ENCODE results near the gene GMPPA. TPM values are rescaled to one million over a fixed set of nuclear protein-coding genes. Genes with fewer than 3 reads are reported as not detected.
A peak's percentile ranks its signal among the peaks of the same experiment; 100 is the strongest.

The GMPPA gene
- polyA plus RNA-seq (2013, experiment 1 of 2): 11.1 TPM
- polyA plus RNA-seq (2013, experiment 2 of 2): 10.9 TPM

DNA sequence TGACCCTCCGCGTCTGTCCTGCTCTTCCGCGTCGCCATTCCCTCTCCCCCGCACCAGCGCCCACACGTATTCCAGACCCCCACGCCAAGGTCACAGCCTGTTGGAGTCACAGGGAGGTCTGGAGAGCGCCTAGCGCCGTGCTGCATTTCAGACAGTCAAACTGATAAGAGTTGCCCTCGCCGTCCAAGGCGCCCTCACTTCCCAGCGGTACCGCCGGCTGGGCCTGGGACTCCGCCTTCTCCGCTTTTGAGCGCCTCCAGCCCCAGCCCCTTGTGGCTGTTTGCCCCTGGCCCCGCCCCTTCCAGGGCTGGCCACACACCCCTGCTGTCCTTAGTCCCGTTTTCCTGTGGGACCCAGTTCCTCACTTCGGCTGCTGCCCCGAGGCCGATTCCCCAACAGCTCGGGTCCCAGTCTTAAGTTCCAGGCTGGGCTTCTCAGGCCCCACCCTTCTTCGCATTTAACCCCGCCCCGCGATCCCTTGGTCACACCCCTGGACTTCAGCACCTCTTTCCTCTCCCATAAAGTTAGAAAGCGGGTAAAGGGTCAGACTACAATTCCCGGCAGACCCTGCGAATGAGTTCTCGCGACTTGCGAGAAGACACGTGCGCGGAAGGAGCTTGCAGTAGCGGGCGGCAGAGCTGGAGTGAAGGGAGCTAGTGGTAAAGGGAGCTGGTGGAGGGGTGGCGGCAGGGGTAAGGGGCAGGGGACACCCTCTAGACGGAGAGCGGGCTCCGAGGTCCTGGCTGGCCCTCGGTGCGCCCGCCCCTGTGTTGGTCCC, at the start of gene GMPPA:
Gene GMPPA, plus strand, starts transcription at position 612 of the 778 bp plus-strand sequence. CDS start 1,085 bp downstream, outside the sequence.
- Histone ChIP-seq H3K79me1 (ENCODE audit: low read depth, low read length) (no peaks in the 10 kb centered on the region), H2BK5ac (ENCODE audit: low read length) (no peak within 1 kb of the TSS), H3K4me1 (ENCODE audit: control insufficient read depth in 2 of 2, insufficient read depth in 1 of 2, low read depth in 1 of 2, low read length in 2 of 2) (peaks cover 7 to 10% of the 10 kb centered on the region in 2 donors), H3K36me3 (replicated peaks in 1 of 2; ENCODE audit: control insufficient read depth in 2 of 2, insufficient read depth in 2 of 2, low read length in 2 of 2) (no peaks in the 10 kb centered on the region), H3K27me3 (ENCODE audit: control insufficient read depth in 3 of 3, insufficient read depth in 3 of 3, low read depth in 1 of 3, low read length in 3 of 3) (peaks cover 20 to 47% (median 26%) of the 10 kb centered on the region in 3 experiments), H2BK120ac (ENCODE audit: low read depth, low read length) (no peak within 1 kb of the TSS), H3K27ac (replicated peaks; ENCODE audit: low read length) (no peak within 1 kb of the TSS), H3K23ac (ENCODE audit: low read depth, low read length, poor library complexity) (peak within 1 kb of the TSS; percentile 94), H4K8ac (ENCODE audit: low read depth, low read length) (no peak within 1 kb of the TSS), H2AFZ (ENCODE audit: low read length) (peak within 1 kb of the TSS; percentile 96), H4K91ac (ENCODE audit: low read depth, low read length, poor library complexity) (no peak within 1 kb of the TSS), H2BK12ac (ENCODE audit: low read length) (peak within 1 kb of the TSS; percentile 43), H3K14ac (ENCODE audit: low read length) (peak within 1 kb of the TSS; percentile 86), H3K9ac (ENCODE audit: low read depth, low read length, poor library complexity) (peak within 1 kb of the TSS; percentile 82), H3K18ac (ENCODE audit: low read length) (peak within 1 kb of the TSS; percentile 94), H2AK5ac (ENCODE audit: low read depth, low read length) (peak within 1 kb of the TSS; percentile 5), H3K4me3 (ENCODE audit: low read length in 2 of 2) (peak within 1 kb of the TSS; percentile 59 to 83), H3K4ac (ENCODE audit: low read length) (no peak within 1 kb of the TSS), H2BK15ac (ENCODE audit: low read length) (peak within 1 kb of the TSS; percentile 41), H3K9me3 (replicated peaks in 1 of 2; ENCODE audit: control insufficient read depth in 2 of 2, insufficient read depth in 1 of 2, low read depth in 1 of 2, low read length in 2 of 2) (no peaks in the 10 kb centered on the region), H3K4me2 (ENCODE audit: insufficient read depth, low read length, poor library complexity, severe bottlenecking) (peak within 1 kb of the TSS; percentile 92)
- DNase-seq (ENCODE audit: low spot score): peak; percentile 96
- no CpG with 5 or more reads among the region's 49 CpGs for WGBS, 2 donors (ENCODE audit: extremely low coverage in 2 of 2, insufficient read length in 2 of 2, insufficient replicate concordance in 1 of 2)

DNA sequence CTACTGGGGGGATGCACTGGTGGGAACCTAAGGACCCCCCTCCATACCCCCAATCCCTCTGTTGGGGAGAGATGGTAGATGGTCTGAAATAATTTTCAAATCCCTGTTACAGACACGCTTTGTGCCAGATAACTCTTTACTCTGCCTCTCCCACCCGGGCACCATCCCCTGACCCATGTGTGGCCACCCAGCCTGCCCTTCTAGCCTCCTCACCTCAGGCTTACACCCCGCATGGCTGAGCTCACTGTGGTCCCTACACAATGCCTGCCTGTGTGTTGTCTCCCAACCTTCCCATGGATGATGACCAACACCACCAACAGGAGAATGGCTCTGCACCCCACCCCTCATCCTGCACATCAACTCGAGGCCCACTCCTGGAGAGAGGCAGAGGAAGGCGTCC, 49.1 kb upstream of the GMPPA start:
- peak overlapping the region; percentile 62 for H3K18ac ChIP-seq (ENCODE audit: low read length)
- no peak overlapping the region for H3K14ac ChIP-seq (ENCODE audit: low read length)
- no peak overlapping the region for H2BK120ac ChIP-seq (ENCODE audit: low read depth, low read length)
- no peaks in the 10 kb centered on the region for H3K9me3 ChIP-seq (replicated peaks in 1 of 2; ENCODE audit: control insufficient read depth in 2 of 2, insufficient read depth in 1 of 2, low read depth in 1 of 2, low read length in 2 of 2)
- H3K23ac ChIP-seq (ENCODE audit: low read depth, low read length, poor library complexity): no peak overlapping the region
- no peak overlapping the region for H3K4me2 ChIP-seq (ENCODE audit: insufficient read depth, low read length, poor library complexity, severe bottlenecking)
- no CpG with 5 or more reads among the region's 5 CpGs for WGBS, 2 donors (ENCODE audit: extremely low coverage in 2 of 2, insufficient read length in 2 of 2, insufficient replicate concordance in 1 of 2)
- no peak overlapping the region for H3K9ac ChIP-seq (ENCODE audit: low read depth, low read length, poor library complexity)
- H2AK5ac ChIP-seq (ENCODE audit: low read depth, low read length): no peak overlapping the region
- no peak overlapping the region for H2BK12ac ChIP-seq (ENCODE audit: low read length)
- no peak overlapping the region for H2BK5ac ChIP-seq (ENCODE audit: low read length)
- H3K27ac ChIP-seq (replicated peaks; ENCODE audit: low read length): no peak overlapping the region
- peaks cover 29 to 35% of the 10 kb centered on the region in 2 donors for H3K4me1 ChIP-seq (ENCODE audit: control insufficient read depth in 2 of 2, insufficient read depth in 1 of 2, low read depth in 1 of 2, low read length in 2 of 2)
- H3K27me3 ChIP-seq (ENCODE audit: control insufficient read depth in 3 of 3, insufficient read depth in 3 of 3, low read depth in 1 of 3, low read length in 3 of 3): peaks cover 0 to 27% (median 3%) of the 10 kb centered on the region in 3 experiments
- H2AFZ ChIP-seq (ENCODE audit: low read length): no peak overlapping the region
- H4K91ac ChIP-seq (ENCODE audit: low read depth, low read length, poor library complexity): no peak overlapping the region
- H3K79me1 ChIP-seq (ENCODE audit: low read depth, low read length): no peaks in the 10 kb centered on the region
- H3K36me3 ChIP-seq (replicated peaks in 1 of 2; ENCODE audit: control insufficient read depth in 2 of 2, insufficient read depth in 2 of 2, low read length in 2 of 2): no peaks in the 10 kb centered on the region
- H3K4me3 ChIP-seq (ENCODE audit: low read length in 2 of 2): no peak overlapping the region
- H3K4ac ChIP-seq (ENCODE audit: low read length): no peak overlapping the region
- H2BK15ac ChIP-seq (ENCODE audit: low read length): no peak overlapping the region
- no peak for DNase-seq (ENCODE audit: low spot score)
- no peak overlapping the region for H4K8ac ChIP-seq (ENCODE audit: low read depth, low read length)

- Histone ChIP-seq H3K9me3 (replicated peaks in 1 of 2; ENCODE audit: control insufficient read depth in 2 of 2, insufficient read depth in 1 of 2, low read depth in 1 of 2, low read length in 2 of 2) (no peaks in the 10 kb centered on the region), H4K91ac (ENCODE audit: low read depth, low read length, poor library complexity) (no peak overlapping the region), H2AFZ (ENCODE audit: low read length) (no peak overlapping the region), H2BK15ac (ENCODE audit: low read length) (no peak overlapping the region), H3K36me3 (replicated peaks in 1 of 2; ENCODE audit: control insufficient read depth in 2 of 2, insufficient read depth in 2 of 2, low read length in 2 of 2) (no peaks in the 10 kb centered on the region), H3K79me1 (ENCODE audit: low read depth, low read length) (no peaks in the 10 kb centered on the region), H3K18ac (ENCODE audit: low read length) (peak overlapping the region; percentile 44), H3K23ac (ENCODE audit: low read depth, low read length, poor library complexity) (no peak overlapping the region), H2BK120ac (ENCODE audit: low read depth, low read length) (no peak overlapping the region), H2BK12ac (ENCODE audit: low read length) (no peak overlapping the region), H3K4ac (ENCODE audit: low read length) (no peak overlapping the region), H3K27ac (replicated peaks; ENCODE audit: low read length) (no peak overlapping the region), H3K14ac (ENCODE audit: low read length) (no peak overlapping the region), H3K4me1 (ENCODE audit: control insufficient read depth in 2 of 2, insufficient read depth in 1 of 2, low read depth in 1 of 2, low read length in 2 of 2) (peaks cover 18 to 19% of the 10 kb centered on the region in 2 donors), H2AK5ac (ENCODE audit: low read depth, low read length) (no peak overlapping the region), H3K27me3 (ENCODE audit: control insufficient read depth in 3 of 3, insufficient read depth in 3 of 3, low read depth in 1 of 3, low read length in 3 of 3) (peaks cover 0 to 25% (median 3%) of the 10 kb centered on the region in 3 experiments), H2BK5ac (ENCODE audit: low read length) (no peak overlapping the region), H3K4me2 (ENCODE audit: insufficient read depth, low read length, poor library complexity, severe bottlenecking) (no peak overlapping the region), H4K8ac (ENCODE audit: low read depth, low read length) (no peak overlapping the region), H3K9ac (ENCODE audit: low read depth, low read length, poor library complexity) (no peak overlapping the region), H3K4me3 (ENCODE audit: low read length in 2 of 2) (no peak overlapping the region)
- no peak for DNase-seq (ENCODE audit: low spot score)
- no CpG with 5 or more reads among the region's 18 CpGs for WGBS, 2 donors (ENCODE audit: extremely low coverage in 2 of 2, insufficient read length in 2 of 2, insufficient replicate concordance in 1 of 2)
These were observed 46.9 kb upstream of the GMPPA start for GRCh38 chr2:219451661-219452360.
